ENCODE results near the gene IDS. TPM values are rescaled to one million over a fixed set of nuclear protein-coding genes. Genes with fewer than 3 reads are reported as not detected.

The IDS gene
- total and polyA plus RNA-seq, 2 donors from 2014 or later, result 19.6 to 85.8 TPM

- no peak for FAIRE-seq
- TF ChIP-seq CTCF (IDR thresholded peaks at IDR 0.05; ENCODE audit: borderline replicate concordance, extremely low read depth, insufficient read depth), result no peak
- Histone ChIP-seq H3K27ac (ENCODE audit: low read depth in 2 of 2, low read length in 2 of 2) (no peak overlapping the region), H3K9me3 (ENCODE audit: control insufficient read depth in 2 of 3, insufficient read depth in 1 of 3, low read length in 3 of 3) (no peaks in the 10 kb centered on the region), H3K9ac (ENCODE audit: low read length in 3 of 3) (no peak overlapping the region), H3K4me3 (ENCODE audit: low read length in 3 of 3) (no peak overlapping the region), H3K4me1 (ENCODE audit: control insufficient read depth in 2 of 3, insufficient read depth in 2 of 3, low read depth in 1 of 3, low read length in 3 of 3) (no peaks in the 10 kb centered on the region), H3K36me3 (ENCODE audit: control insufficient read depth in 2 of 3, insufficient read depth in 3 of 3, low read length in 3 of 3) (no peaks in the 10 kb centered on the region), H3K27me3 (ENCODE audit: control insufficient read depth, insufficient read depth, low read length) (no peaks in the 10 kb centered on the region)
- no peak for DNase-seq
- intact Hi-C loops (cut with DNase I), result no loop called here
Observed at GRCh38 chrX:149471397-149471796, 33.7 kb downstream of the IDS start.

- Histone ChIP-seq H3K27ac (ENCODE audit: low read depth in 2 of 2, low read length in 2 of 2) (no peak overlapping the region), H3K9ac (ENCODE audit: low read length in 3 of 3) (no peak overlapping the region), H3K4me1 (ENCODE audit: control insufficient read depth in 2 of 3, insufficient read depth in 2 of 3, low read depth in 1 of 3, low read length in 3 of 3) (no peaks in the 10 kb centered on the region), H3K9me3 (ENCODE audit: control insufficient read depth in 2 of 3, insufficient read depth in 1 of 3, low read length in 3 of 3) (no peaks in the 10 kb centered on the region), H3K27me3 (ENCODE audit: control insufficient read depth, insufficient read depth, low read length) (no peaks in the 10 kb centered on the region), H3K4me3 (ENCODE audit: low read length in 3 of 3) (peak overlapping the region in 1 of 3 donors; percentile 7), H3K36me3 (ENCODE audit: control insufficient read depth in 2 of 3, insufficient read depth in 3 of 3, low read length in 3 of 3) (no peaks in the 10 kb centered on the region)
- intact Hi-C loops (cut with DNase I), result no loop called here
- peak; percentile 75 for TF ChIP-seq CTCF (IDR thresholded peaks at IDR 0.05; ENCODE audit: borderline replicate concordance, extremely low read depth, insufficient read depth)
- DNase-seq (peak; percentile 86 to 89 (median 86)), FAIRE-seq (peak; percentile 86)
Observed at GRCh38 chrX:149470955-149471354, 34.2 kb downstream of the IDS start.

GRCh38 chrX:149469406-149469805, 35.7 kb downstream of the IDS start:
- no peak for TF ChIP-seq CTCF (IDR thresholded peaks at IDR 0.05; ENCODE audit: borderline replicate concordance, extremely low read depth, insufficient read depth)
- intact Hi-C loops (cut with DNase I), result no loop called here
- no peak for DNase-seq

GRCh38 chrX:149467920-149468319, 37.2 kb downstream of the IDS start:
- TF ChIP-seq CTCF (IDR thresholded peaks at IDR 0.05; ENCODE audit: borderline replicate concordance, extremely low read depth, insufficient read depth), result no peak
- H3K36me3 ChIP-seq (ENCODE audit: control insufficient read depth in 2 of 3, insufficient read depth in 3 of 3, low read length in 3 of 3), result no peaks in the 10 kb centered on the region
- FAIRE-seq, result no peak

More at GRCh38 chrX:149469406-149469805, 35.7 kb downstream of the IDS start:
- H3K9ac ChIP-seq (ENCODE audit: low read length in 3 of 3), result no peak overlapping the region
- no peak for FAIRE-seq
- no peak overlapping the region for H3K4me3 ChIP-seq (ENCODE audit: low read length in 3 of 3)
- H3K27me3 ChIP-seq (ENCODE audit: control insufficient read depth, insufficient read depth, low read length), result no peaks in the 10 kb centered on the region
- H3K4me1 ChIP-seq (ENCODE audit: control insufficient read depth in 2 of 3, insufficient read depth in 2 of 3, low read depth in 1 of 3, low read length in 3 of 3), result no peaks in the 10 kb centered on the region
- H3K9me3 ChIP-seq (ENCODE audit: control insufficient read depth in 2 of 3, insufficient read depth in 1 of 3, low read length in 3 of 3), result no peaks in the 10 kb centered on the region
- no peak overlapping the region for H3K27ac ChIP-seq (ENCODE audit: low read depth in 2 of 2, low read length in 2 of 2)
- H3K36me3 ChIP-seq (ENCODE audit: control insufficient read depth in 2 of 3, insufficient read depth in 3 of 3, low read length in 3 of 3), result no peaks in the 10 kb centered on the region

More at GRCh38 chrX:149467920-149468319, 37.2 kb downstream of the IDS start:
- Histone ChIP-seq H3K27ac (ENCODE audit: low read depth in 2 of 2, low read length in 2 of 2) (no peak overlapping the region), H3K27me3 (ENCODE audit: control insufficient read depth, insufficient read depth, low read length) (no peaks in the 10 kb centered on the region), H3K4me1 (ENCODE audit: control insufficient read depth in 2 of 3, insufficient read depth in 2 of 3, low read depth in 1 of 3, low read length in 3 of 3) (no peaks in the 10 kb centered on the region), H3K4me3 (ENCODE audit: low read length in 3 of 3) (no peak overlapping the region), H3K9me3 (ENCODE audit: control insufficient read depth in 2 of 3, insufficient read depth in 1 of 3, low read length in 3 of 3) (no peaks in the 10 kb centered on the region), H3K9ac (ENCODE audit: low read length in 3 of 3) (no peak overlapping the region)
- intact Hi-C loops (cut with DNase I), result no loop called here
- DNase-seq, result peak in 2 of 5 donors; percentile 8 to 43

All from kidney (tissue), 14 donors.